Astrocyte (in vitro differentiated cells and primary cell): ENCODE results near the gene ZNF77. TPM values are rescaled to one million over a fixed set of nuclear protein-coding genes. Genes with fewer than 3 reads are reported as not detected.

ENCODE experiments used
- DNase-seq: peaks from one replicate; pipeline ENCODE4 v3.0.0-alpha.2; 2010; ENCODE audit warnings: low read depth
- FAIRE-seq: peaks from 2 replicates; lab custom pipeline; 2011; peaks lifted over from hg19 to GRCh38; lab: Jason Lieb, UNC
- H2AFZ ChIP-seq: 2 replicates; pipeline ENCODE4 v1.6.0; 2012; ENCODE audit warnings: low read depth, low read length, inconsistent platforms
- H3K27ac ChIP-seq: 2 replicates; pipeline ENCODE4 v1.5.1; 2011; ENCODE audit warnings: low read depth, low read length, inconsistent platforms
- H3K27me3 ChIP-seq: 2 replicates; pipeline ENCODE4 v1.6.0; 2011; ENCODE audit warnings: low read length, inconsistent platforms; ENCODE audit not compliant: insufficient read depth
- H3K36me3 ChIP-seq: 2 replicates; pipeline ENCODE4 v1.5.1; 2011; ENCODE audit warnings: low read length, inconsistent platforms; ENCODE audit not compliant: insufficient read depth
- H3K4me1 ChIP-seq: 2 replicates; pipeline ENCODE4 v1.5.1; 2011; ENCODE audit warnings: low read length, inconsistent platforms; ENCODE audit not compliant: insufficient read depth
- H3K4me2 ChIP-seq: 2 replicates; pipeline ENCODE4 v1.6.0; 2012; ENCODE audit warnings: low read length, inconsistent platforms
- H3K4me3 ChIP-seq: 2 replicates; pipeline ENCODE4 v1.5.1; 2011; ENCODE audit warnings: low read depth, mild to moderate bottlenecking, low read length, inconsistent platforms; ENCODE audit not compliant: insufficient read depth
- H3K79me2 ChIP-seq: 2 replicates; pipeline ENCODE4 v1.6.0; 2012; ENCODE audit warnings: mild to moderate bottlenecking, low read length, inconsistent platforms; ENCODE audit not compliant: insufficient read depth
- H3K9ac ChIP-seq: 2 replicates; pipeline ENCODE4 v1.6.0; 2012; ENCODE audit warnings: mild to moderate bottlenecking, low read length, inconsistent platforms
- H3K9me3 ChIP-seq: 2 replicates; pipeline ENCODE4 v1.5.1; 2012; ENCODE audit warnings: low read depth, mild to moderate bottlenecking, low read length, inconsistent platforms; ENCODE audit not compliant: insufficient read depth
- H4K20me1 ChIP-seq: 2 replicates; pipeline ENCODE4 v1.6.0; 2012; ENCODE audit warnings: low read length, inconsistent platforms; ENCODE audit not compliant: insufficient read depth
- H3K27ac Mint-ChIP-seq: one replicate; pipeline ENCODE4 v1.8.0; 2021; ENCODE audit warnings: mild to moderate bottlenecking, mixed read lengths; ENCODE audit not compliant: unreplicated experiment
- H3K27me3 Mint-ChIP-seq: one replicate; pipeline ENCODE4 v1.8.0; 2021; ENCODE audit warnings: low read depth, mixed read lengths; ENCODE audit not compliant: unreplicated experiment
- H3K36me3 Mint-ChIP-seq: one replicate; pipeline ENCODE4 v1.8.0; 2021; ENCODE audit warnings: low read depth, mixed read lengths; ENCODE audit not compliant: unreplicated experiment
- H3K4me1 Mint-ChIP-seq: one replicate; pipeline ENCODE4 v1.8.0; 2021; ENCODE audit warnings: low read depth, mixed read lengths; ENCODE audit not compliant: unreplicated experiment
- H3K4me3 Mint-ChIP-seq: one replicate; pipeline ENCODE4 v1.8.0; 2021; ENCODE audit warnings: mild to moderate bottlenecking, moderate library complexity, mixed read lengths; ENCODE audit not compliant: unreplicated experiment
- H3K9me3 Mint-ChIP-seq: one replicate; pipeline ENCODE4 v1.8.0; 2021; ENCODE audit warnings: mild to moderate bottlenecking, mixed read lengths; ENCODE audit not compliant: unreplicated experiment
- EZH2 ChIP-seq: IDR thresholded peaks from 2 replicates; pipeline ENCODE4 v1.6.1; 2012; ENCODE audit warnings: mild to moderate bottlenecking, low read length, inconsistent platforms; ENCODE audit not compliant: insufficient read depth
- total RNA-seq: library from RNA; stranded (reverse); gene quantifications from 2 replicates; pipeline ENCODE4 v1.2.1, GENCODE V29; 2021
- TF ChIP-seq, protein P1 (sequence below): IDR thresholded peaks from 2 replicates; pipeline ENCODE4 v1.5.1; 2011; ENCODE audit warnings: low read depth, mild to moderate bottlenecking, inconsistent platforms, low read length, moderate library complexity; ENCODE audit not compliant: insufficient read depth

The ZNF77 gene
- total RNA-seq, 1 donor from 2014 or later: 1.4 TPM

DNA sequence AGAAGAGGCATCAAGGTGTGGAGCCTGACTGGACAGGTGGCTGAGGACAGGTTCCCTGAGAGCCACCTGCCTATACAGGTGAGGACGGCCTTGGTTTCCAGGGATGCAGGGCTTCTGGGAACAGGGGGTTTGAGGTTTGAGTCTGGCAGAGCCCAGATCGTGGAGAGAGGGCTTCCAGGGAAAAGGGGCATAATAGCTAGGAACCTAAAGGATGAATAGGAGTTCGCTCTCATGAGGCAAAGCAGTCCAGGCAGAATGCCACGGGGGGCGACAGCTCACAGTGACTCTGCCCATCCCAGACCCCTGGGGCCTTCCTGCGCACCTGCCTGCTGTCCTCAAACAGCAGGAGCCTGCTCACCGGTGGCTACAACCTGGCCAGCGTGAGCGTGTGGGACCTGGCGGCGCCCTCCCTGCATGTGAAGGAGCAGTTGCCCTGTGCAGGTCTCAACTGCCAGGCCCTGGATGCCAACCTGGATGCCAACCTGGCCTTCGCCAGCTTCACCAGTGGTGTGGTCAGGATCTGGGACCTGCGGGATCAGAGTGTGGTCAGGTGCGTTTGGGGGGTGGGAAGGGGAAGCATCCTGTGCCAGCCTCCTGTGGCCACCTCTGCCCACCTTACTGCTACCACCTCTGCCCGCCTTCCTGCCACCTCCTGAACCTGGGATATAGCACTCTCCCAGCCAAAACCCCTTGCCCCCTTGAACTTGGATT, 44.6 kb upstream of the ZNF77 start:
- TF ChIP-seq, protein P1, sequence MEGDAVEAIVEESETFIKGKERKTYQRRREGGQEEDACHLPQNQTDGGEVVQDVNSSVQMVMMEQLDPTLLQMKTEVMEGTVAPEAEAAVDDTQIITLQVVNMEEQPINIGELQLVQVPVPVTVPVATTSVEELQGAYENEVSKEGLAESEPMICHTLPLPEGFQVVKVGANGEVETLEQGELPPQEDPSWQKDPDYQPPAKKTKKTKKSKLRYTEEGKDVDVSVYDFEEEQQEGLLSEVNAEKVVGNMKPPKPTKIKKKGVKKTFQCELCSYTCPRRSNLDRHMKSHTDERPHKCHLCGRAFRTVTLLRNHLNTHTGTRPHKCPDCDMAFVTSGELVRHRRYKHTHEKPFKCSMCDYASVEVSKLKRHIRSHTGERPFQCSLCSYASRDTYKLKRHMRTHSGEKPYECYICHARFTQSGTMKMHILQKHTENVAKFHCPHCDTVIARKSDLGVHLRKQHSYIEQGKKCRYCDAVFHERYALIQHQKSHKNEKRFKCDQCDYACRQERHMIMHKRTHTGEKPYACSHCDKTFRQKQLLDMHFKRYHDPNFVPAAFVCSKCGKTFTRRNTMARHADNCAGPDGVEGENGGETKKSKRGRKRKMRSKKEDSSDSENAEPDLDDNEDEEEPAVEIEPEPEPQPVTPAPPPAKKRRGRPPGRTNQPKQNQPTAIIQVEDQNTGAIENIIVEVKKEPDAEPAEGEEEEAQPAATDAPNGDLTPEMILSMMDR: no peak
- TF ChIP-seq EZH2: no peak
- H3K4me1 Mint-ChIP-seq: no peaks in the 10 kb centered on the region
- no peak overlapping the region for H3K4me2 ChIP-seq
- H3K27ac ChIP-seq: no peak overlapping the region
- peaks cover 46% of the 10 kb centered on the region for H3K27me3 Mint-ChIP-seq
- H3K79me2 ChIP-seq: no peaks in the 10 kb centered on the region
- H3K4me3 Mint-ChIP-seq: no peak overlapping the region
- H3K27me3 ChIP-seq: peaks cover 17% of the 10 kb centered on the region
- H3K36me3 Mint-ChIP-seq: no peaks in the 10 kb centered on the region
- H3K4me1 ChIP-seq: no peaks in the 10 kb centered on the region
- no peaks in the 10 kb centered on the region for H4K20me1 ChIP-seq
- H3K9me3 Mint-ChIP-seq: peaks cover 3% of the 10 kb centered on the region
- H3K36me3 ChIP-seq: no peaks in the 10 kb centered on the region
- H3K27ac Mint-ChIP-seq: no peak overlapping the region
- no peak overlapping the region for H3K4me3 ChIP-seq
- no peak overlapping the region for H2AFZ ChIP-seq
- no peaks in the 10 kb centered on the region for H3K9me3 ChIP-seq
- DNase-seq: no peak
- FAIRE-seq: no peak
- H3K9ac ChIP-seq: no peak overlapping the region

DNA sequence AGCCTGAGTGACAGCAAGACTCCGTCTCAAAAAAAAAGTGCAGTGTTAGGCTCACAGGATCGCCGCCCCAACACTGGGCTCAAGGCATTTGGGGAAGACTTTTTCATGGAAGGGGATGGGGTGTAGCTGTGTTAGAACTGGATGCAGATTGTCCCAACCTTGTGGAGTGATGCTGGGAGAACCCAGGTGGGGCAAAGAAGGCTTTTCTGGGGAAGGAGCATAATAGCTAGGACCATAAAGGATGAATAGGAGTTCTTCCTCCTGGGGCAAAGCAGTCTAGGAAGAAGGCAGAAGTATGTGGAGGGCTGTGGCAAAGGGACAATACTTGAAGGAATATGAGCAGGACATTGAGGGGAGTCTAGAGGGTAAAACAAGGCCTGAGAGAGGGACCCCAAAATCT, 43.8 kb upstream of the ZNF77 start:
- H3K9ac ChIP-seq: no peak overlapping the region

More for the DNA sequence above, 43.8 kb upstream of the ZNF77 start:
- Mint-ChIP-seq H3K36me3 (no peaks in the 10 kb centered on the region), H3K9me3 (peaks cover 3% of the 10 kb centered on the region), H3K27ac (no peak overlapping the region), H3K4me1 (no peaks in the 10 kb centered on the region), H3K27me3 (peaks cover 50% of the 10 kb centered on the region), H3K4me3 (no peak overlapping the region)
- FAIRE-seq: no peak
- TF ChIP-seq, protein P1: no peak
- no peak for TF ChIP-seq EZH2
- peaks cover 17% of the 10 kb centered on the region for H3K27me3 ChIP-seq
- H3K79me2 ChIP-seq: no peaks in the 10 kb centered on the region
- H3K4me3 ChIP-seq: no peak overlapping the region
- no peak for DNase-seq
- H3K9me3 ChIP-seq: no peaks in the 10 kb centered on the region
- H3K36me3 ChIP-seq: no peaks in the 10 kb centered on the region
- no peak overlapping the region for H2AFZ ChIP-seq
- H3K4me2 ChIP-seq: no peak overlapping the region
- H3K4me1 ChIP-seq: peaks cover 4% of the 10 kb centered on the region
- H4K20me1 ChIP-seq: no peaks in the 10 kb centered on the region
- no peak overlapping the region for H3K27ac ChIP-seq
